GM19463 (cell line): ENCODE measurements around the gene SHISA8.

Experiments used
- ATAC-seq: cut with Tn5 transposase; IDR thresholded peaks from one replicate; pipeline ENCODE4 v1.9.1; 2021; ENCODE audit warnings: mild to moderate bottlenecking, moderate library complexity; ENCODE audit not compliant: unreplicated experiment

The SHISA8 gene

DNA sequence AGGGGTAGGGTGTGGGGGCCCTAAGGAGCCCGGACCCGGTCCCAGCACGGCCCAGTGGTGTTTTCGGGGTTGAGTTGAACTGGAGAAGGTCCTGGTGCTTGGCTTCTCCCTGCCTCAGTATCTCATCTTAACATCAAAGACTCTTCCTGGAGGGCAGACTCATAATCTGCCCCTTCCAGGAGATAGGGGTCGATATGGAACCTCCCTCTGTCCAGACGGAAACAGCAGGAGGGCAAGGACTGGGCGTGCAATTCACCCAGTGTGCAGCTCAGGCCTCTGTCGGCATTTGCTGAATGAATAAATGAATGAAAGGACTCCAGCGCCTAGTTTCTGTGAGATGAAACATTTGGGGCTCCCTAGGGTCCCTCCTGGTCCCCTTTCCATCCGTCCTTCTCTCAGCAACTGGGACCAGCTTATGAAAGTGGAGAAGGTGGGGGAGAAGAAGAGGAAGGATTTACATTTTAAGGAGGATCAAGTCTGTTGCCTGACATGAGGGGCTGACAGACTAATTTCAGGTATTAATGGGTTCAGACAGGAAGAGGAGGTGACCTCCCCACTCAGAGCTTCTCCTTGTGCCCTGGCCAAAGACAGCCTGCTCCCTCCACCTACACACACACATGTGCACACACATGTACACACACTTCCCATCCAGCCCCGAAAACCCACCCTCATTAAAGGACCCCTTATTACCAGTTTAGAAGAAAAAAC is 1.1 kb upstream of the SHISA8 start:
- ATAC-seq, result no peak

- ATAC-seq, result no peak
Observed at GRCh38 chr22:41914611-41915034, 251 bp downstream of the SHISA8 start.

DNA sequence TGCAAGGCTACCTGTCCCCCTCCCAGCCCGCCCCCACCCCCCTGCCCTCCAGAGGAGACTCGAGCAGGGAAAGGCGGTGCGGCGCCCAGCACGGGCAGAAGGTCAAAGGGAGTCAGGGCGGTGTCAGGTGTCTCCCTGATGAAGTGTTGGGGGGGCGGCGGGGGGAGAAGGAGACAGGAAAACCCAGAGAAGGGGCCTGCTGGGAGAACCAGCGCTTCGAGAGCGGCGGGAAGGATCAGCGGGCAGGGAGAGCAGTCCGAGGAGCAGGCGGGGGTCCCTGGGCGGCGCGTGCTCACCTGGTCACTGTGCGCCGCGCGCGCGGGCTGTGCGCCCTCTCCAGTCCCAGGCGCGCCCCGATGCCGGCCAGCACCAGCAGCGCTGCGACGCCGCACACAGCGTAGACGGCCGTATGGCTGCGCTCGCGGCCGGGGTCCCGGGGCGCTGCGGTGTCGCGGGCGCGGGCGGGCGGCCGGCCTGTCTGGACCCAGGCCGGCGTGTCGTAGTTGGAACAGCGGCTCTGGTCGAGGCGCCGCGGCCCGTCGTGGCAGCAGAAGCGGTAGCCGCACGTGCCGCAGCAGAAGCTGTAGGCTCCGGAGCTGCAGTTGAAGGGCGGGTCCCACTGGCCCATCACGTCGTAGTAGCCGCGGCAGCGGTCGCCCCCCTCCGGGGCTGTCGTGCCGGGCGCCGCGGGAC is 886 bp downstream of the SHISA8 start:
- no peak for ATAC-seq

- no peak for ATAC-seq
Observed at GRCh38 chr22:41913040-41913719, 1.7 kb downstream of the SHISA8 start.

DNA sequence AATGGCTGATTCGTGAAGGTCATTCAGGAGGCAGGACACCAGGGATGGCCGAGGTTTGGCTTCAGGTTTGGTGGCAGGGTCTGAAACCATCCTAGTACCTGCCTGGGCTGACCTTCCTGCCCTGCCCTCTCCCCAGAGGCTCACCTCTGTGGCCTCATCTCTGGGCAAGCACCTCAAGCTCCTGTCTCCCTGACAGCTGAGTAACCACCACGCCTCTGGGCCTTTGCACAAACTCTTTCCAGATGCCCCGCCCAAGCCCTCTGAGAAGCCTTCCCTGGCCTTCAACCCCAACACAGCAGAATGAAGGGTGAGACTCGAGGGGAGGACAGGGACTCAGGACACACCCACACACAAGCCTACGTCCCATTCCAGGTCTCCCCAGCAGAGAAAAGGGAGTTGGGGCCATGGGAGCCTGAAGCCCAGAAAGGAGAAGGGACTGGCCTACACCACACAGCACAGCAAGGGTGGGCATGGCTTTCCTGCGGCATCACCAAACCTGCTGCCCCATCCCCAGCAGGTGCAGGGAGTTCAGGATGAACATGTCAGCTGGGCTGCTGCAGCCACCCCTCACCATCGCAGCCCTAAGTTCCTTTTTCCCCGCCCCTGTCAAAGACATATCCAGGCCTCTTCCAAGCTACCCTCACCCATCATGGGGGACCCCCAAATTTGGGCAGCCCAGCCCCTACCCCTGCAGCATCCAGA is 2.4 kb downstream of the SHISA8 start:
- no peak for ATAC-seq

DNA sequence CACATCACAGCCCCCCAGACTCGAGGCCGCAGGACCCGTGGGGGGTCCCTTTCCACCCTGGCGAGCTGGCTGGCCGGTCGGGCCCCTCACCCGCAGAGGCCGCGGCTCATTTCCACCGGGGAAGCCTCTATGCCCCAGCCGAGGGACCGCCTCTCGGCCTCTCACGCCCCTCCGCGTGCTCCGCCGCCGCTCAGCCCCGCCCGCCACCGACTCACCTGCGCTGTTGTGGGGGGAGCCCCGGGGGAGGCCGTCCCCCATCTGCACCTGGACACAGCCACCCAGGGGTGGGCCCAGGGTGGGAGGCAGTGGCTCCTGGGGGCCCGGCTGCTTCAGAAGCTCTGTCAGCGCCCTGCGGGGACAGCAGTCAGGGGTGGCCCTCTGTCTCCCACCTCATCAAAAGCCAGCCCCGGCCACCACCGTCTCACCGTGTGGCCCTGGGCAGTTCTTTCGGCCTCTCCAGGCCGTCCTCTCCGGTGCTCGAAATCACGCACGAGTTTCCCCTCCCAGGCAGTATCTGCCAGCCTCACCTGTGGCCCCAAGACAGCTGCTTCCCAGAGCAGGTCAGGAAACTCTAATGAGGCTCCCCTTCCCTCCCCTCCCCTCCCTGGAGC is 3.8 kb downstream of the SHISA8 start:
- ATAC-seq, result no peak

GRCh38 chr22:41910050-41911000 is 4.5 kb downstream of the SHISA8 start:
- ATAC-seq, result no peak

DNA sequence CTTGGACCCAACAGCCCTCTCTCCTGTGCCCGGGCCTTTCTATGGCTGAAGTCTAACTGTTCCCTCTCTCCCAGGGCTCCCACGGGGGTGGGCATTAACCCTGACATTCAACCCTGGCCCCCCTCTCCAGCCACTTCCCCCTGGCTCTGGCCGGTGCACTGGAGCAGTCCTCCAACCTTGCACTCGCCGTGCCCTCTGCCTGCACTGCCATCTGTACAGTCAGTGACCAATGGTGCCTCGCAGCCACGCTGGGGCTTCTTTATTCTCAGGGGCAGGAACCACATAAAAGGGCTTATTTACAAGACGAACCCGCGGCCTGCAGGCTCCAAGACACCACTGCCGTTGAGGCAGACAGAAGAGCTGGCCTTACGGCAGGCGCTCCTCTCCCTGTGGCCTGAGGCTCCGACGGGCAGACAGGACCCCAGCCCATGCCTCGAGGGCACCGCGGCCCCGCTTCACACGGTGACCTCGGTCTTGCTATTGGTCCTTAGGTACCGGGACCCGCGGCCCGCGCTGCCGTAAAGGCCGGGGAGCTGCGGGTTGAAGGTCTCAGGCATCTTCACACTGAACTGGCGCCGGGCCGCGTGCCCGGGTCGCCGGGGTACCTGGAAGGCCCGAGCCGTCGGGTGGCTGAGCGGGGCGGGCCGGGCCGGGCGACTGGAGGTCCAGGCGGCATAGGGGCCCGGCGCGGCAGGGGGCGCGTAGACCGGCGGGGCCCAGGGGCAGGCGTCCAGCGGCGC is 5.4 kb downstream of the SHISA8 start:
- ATAC-seq, result no peak

DNA sequence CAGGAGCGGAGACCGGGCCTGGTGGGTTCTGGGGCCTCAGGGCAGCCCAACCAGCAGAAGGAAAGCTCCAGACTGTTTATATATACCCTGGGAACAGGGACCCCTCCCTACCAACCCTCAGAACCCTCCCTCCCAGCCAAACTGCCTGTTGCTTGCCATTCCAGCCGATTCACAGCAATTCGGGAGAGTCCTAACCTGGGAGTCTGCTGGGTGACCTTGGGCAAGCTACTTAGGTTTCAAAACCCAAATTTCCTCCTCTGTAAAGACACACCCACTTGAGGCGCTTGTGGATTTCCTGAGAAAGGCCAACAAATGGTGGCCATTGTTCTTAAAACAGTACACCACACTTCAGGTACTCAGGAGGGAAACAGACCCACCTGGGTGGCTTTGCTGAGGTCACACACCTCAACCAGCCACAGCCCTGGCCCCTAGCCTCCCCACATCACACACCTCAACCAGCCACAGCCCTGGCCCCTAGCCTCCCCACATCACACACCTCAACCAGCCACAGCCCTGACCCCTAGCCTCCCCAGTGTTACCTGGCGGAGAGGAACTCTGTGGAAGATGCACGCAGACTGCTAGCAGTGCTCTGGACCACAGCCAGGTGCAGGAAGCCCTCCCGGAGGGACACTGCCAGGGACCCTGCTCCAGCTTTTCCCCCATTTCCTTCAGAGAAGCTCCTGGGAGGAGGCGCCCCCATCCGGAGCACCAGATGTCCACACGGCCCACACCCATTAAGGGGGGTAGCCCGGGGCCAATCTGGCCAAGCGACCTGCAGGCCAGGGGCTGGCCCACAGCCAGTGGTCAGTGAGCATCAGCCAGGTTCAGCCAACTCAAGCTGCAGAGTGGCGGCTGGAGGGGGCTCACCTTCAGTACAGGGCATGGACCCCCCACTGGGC is 6.2 kb downstream of the SHISA8 start:
- no peak for ATAC-seq

- ATAC-seq, result no peak
Observed at GRCh38 chr22:41907436-41908401, 7.2 kb downstream of the SHISA8 start.

- ATAC-seq, result no peak
Observed at GRCh38 chr22:41906822-41907221, 8.1 kb downstream of the SHISA8 start.

DNA sequence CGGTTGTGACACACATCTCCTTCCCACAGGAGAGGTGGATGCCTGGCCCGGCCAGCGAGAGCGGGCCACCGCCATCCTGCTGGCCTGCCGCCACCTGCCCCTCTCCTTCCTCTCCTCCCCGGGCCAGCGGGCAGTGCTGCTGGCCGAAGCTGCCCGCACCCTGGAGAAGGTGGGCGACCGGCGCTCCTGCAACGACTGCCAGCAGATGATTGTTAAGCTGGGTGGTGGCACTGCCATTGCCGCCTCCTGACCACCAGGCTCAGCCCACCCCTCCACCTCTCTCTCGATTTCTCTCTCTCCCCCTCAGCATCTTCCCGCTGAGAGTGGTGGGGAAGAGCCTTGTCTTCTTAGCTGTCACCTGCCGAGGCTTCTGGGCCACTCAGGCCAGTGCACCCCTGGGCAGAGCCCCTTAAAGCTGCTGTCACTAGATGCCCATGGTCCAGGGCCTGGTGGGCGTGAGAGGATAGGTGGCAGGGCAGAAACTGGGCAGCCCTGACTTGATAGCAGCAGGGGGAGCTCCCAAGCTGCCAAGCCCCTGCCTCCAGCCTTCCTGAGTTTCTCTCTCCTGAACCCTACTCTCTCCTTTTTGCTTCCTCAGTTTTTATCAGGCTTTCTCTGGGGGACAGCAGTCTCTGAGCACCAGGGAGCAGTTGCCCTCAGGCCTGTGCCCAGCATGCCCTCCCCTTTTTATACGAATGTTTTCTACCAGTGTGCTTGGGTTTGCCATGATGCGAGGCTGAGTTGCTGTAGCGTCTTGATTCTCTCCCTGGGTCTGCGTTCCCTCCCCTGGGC is 9.3 kb downstream of the SHISA8 start:
- no peak for ATAC-seq

DNA sequence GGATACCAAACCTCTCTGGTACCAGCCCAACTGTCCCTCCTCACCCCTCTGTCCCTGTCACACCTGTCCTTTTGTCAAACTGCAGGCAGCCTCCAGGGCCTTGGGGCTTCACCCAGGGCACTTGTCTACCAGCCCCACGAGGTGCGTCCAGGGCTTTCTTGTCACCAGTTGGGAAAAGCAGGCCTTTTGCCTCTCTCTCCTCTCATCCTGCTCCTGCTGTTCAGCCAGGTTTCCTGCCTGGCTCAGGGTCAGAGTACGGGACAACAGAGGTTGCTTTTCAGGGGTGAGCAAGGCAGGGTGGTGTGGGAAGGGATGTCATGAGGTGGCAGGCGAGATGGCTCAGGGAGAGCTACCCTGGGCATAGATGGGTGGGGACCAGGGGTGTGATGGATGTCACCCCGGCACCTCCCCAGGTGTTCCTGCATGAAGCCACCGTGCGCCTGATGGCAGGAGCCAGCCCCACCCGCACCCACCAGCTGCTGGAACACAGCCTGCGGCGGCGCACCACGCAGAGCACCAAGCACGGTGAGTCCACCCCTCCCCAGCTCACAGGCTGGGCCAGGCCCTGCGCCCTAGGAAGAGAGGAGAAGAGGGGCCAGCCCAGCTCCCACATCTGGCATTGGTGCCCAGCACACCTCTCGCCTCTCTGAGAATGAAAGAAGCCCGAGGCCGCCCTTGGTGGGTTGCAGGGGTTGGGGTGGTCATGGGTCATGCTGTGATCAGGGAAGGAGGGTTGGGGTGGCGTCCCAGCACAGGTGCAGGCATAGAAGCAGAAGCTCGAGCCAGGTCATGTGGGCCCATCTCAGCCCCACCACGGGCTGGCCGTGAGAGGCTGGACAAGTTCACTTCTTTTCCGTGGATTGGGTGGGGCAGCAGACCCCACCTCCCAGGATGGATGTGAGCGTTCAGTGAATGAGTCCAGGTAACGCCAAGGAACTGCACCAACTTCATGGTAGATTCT is 10.1 kb downstream of the SHISA8 start:
- no peak for ATAC-seq

GRCh38 chr22:41902932-41903421 is 11.9 kb downstream of the SHISA8 start:
- no peak for ATAC-seq

DNA sequence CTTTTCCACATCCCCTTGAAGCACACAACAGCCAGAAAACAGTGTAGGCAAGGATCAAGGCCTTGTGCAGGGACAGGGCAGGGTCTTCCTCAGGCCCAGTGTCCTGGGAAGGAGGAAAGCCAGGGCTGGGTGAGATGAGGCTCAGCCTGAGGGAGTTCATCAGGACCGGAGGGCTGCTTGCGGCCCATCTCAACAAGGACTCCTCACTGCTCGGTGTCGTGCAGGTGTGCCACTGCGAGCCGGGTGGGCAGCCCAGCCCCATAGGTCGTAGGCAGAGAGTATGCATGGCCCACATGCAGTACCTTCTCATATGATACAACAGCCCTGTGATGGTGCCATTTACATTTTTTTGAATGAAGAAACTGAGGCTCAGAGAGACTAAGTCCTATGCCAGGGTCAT is 12.9 kb downstream of the SHISA8 start:
- ATAC-seq, result no peak
